Loucy (cell line): ENCODE measurements around the gene LY6G5C.

Experiments
- EZH2phosphoT487 ChIP-seq: fragments of 200-600 bp; IDR thresholded peaks from 2 replicates; pipeline ENCODE4 v1.6.1; 2018; ENCODE audit warnings: antibody characterized with exemption, mild to moderate bottlenecking, moderate library complexity, borderline replicate concordance
- TF ChIP-seq, protein P1 (sequence below): fragments of 200-600 bp; sonication (generic); conservative IDR thresholded peaks from 2 replicates; pipeline ENCODE4 v1.5.1; 2014; ENCODE audit warnings: mild to moderate bottlenecking, antibody characterized with exemption, low read length

DNA sequence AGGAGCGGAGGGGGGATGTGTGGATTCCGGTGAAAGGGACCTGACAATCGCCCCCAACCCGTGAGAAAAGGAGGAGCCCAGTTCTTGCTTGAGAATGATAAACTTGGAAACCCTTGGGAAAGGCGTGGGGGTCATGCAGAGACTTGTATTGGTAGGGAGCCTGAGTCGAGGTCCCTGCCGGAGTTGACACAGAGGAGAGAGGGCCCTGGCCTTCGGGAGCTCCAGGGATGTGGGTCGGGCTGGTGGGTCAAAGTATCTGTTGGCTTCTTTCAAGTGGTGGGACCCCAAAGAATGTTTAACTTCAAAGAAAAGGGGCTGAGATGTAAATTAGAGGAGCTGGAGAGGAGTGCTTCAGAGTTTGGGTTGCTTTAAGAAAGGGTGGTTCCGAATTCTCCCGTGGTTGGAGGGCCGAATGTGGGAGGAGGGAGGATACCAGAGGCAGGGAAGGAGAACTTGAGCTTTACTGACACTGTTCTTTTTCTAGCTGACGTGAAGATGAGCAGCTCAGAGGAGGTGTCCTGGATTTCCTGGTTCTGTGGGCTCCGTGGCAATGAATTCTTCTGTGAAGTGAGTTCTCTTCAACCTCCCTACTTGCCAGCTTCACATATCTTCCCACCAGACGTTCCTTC, 14.4 kb downstream of the LY6G5C start:
- TF ChIP-seq, protein P1, sequence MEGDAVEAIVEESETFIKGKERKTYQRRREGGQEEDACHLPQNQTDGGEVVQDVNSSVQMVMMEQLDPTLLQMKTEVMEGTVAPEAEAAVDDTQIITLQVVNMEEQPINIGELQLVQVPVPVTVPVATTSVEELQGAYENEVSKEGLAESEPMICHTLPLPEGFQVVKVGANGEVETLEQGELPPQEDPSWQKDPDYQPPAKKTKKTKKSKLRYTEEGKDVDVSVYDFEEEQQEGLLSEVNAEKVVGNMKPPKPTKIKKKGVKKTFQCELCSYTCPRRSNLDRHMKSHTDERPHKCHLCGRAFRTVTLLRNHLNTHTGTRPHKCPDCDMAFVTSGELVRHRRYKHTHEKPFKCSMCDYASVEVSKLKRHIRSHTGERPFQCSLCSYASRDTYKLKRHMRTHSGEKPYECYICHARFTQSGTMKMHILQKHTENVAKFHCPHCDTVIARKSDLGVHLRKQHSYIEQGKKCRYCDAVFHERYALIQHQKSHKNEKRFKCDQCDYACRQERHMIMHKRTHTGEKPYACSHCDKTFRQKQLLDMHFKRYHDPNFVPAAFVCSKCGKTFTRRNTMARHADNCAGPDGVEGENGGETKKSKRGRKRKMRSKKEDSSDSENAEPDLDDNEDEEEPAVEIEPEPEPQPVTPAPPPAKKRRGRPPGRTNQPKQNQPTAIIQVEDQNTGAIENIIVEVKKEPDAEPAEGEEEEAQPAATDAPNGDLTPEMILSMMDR: no peak
- no peak for TF ChIP-seq EZH2phosphoT487
